HFFc6 (cell line): ENCODE measurements around the gene SPOCK1. TPM values are rescaled to one million over a fixed set of nuclear protein-coding genes. Genes with fewer than 3 reads are reported as not detected.

Source experiments
- DNase-seq: peaks from one replicate; pipeline ENCODE4 v3.0.0-alpha.2; 2018
- H3K27ac Mint-ChIP-seq: 2 replicates; pipeline ENCODE4 v1.8.0; 2020; ENCODE audit warnings: mild to moderate bottlenecking, mixed read lengths
- H3K27me3 Mint-ChIP-seq: 2 replicates; pipeline ENCODE4 v1.8.0; 2021; ENCODE audit warnings: mild to moderate bottlenecking, moderate library complexity, mixed read lengths; ENCODE audit not compliant: insufficient read depth
- H3K36me3 Mint-ChIP-seq: 2 replicates; pipeline ENCODE4 v1.8.0; 2021; ENCODE audit warnings: low read depth, mixed read lengths
- H3K4me1 Mint-ChIP-seq: 2 replicates; pipeline ENCODE4 v1.8.0; 2020; ENCODE audit warnings: low read depth, mixed read lengths
- H3K4me3 Mint-ChIP-seq: 2 replicates; pipeline ENCODE4 v1.8.0; 2020; ENCODE audit warnings: mild to moderate bottlenecking, moderate library complexity, mixed read lengths
- H3K9me3 Mint-ChIP-seq: 2 replicates; pipeline ENCODE4 v1.8.0; 2020; ENCODE audit warnings: mild to moderate bottlenecking, mixed read lengths
- total RNA-seq, 6 experiments: library from RNA; stranded (reverse); fragmentation: NEBNext Ultra II Directional; extraction: Animal tissue kit (Norgen Biotek cat#: 25700); gene quantifications; 2 replicates in 1 of 6; 3 replicates in 5 of 6; pipeline ENCODE4 v1.2.3, GENCODE V29; 2021
- TF ChIP-seq, protein P1 (sequence below): fragments of 200-600 bp; sonication (generic); IDR thresholded peaks from 2 replicates; pipeline ENCODE4 v1.5.0; 2021; ENCODE audit warnings: antibody characterized with exemption, mild to moderate bottlenecking

Gene SPOCK1
- total RNA-seq, 6 experiments from 2014 or later = 111 to 170 (median 125) TPM

DNA sequence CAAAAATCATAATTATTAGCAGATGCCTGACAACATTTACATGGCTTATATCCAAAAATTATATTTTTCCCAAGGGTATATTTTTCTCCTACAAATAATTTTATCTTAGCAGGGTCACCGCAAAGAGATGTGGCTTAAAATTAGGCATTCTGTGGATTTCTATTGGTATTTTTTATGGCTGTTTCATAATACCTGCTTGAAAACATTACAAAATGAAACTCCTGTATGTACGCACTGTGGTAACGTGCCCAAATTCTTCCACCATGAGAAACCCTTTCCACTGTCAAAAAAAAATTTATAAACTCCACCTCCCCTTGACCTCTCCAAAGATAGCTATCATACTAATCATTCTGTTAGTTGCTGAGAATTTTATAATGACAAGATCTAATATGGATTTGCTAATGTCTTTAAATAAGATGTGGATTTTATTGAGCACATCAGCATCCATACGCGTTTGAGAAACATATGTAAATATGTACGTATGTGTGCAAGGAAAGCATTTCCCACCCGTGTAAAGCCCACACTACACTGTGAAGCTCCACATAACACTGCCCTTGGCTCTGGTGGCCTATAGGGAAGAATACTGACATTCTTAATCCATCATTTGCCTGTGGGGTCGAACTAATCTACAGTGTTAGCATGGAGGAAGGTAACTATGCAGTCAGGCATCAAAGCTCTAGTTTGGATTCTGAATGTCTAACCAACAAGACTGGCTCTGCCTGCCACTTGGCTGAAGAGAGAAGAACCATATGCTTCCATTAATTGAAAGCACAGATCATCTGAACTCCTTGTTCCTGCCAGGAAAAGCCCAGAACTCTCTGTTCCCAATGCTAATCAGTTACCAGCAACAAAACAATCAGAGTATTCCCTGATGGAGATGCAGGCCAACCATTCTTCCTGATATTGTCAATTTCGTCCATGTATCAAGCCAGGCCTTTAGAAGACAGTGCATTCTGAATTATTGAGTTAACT is 244.7 kb downstream of the SPOCK1 start:
- Mint-ChIP-seq H3K4me1 (peaks cover 37% of the 10 kb centered on the region), H3K27ac (peak overlapping the region; percentile 86), H3K36me3 (no peaks in the 10 kb centered on the region), H3K4me3 (peak overlapping the region; percentile 73), H3K9me3 (no peaks in the 10 kb centered on the region), H3K27me3 (no peaks in the 10 kb centered on the region)
- TF ChIP-seq, protein P1, sequence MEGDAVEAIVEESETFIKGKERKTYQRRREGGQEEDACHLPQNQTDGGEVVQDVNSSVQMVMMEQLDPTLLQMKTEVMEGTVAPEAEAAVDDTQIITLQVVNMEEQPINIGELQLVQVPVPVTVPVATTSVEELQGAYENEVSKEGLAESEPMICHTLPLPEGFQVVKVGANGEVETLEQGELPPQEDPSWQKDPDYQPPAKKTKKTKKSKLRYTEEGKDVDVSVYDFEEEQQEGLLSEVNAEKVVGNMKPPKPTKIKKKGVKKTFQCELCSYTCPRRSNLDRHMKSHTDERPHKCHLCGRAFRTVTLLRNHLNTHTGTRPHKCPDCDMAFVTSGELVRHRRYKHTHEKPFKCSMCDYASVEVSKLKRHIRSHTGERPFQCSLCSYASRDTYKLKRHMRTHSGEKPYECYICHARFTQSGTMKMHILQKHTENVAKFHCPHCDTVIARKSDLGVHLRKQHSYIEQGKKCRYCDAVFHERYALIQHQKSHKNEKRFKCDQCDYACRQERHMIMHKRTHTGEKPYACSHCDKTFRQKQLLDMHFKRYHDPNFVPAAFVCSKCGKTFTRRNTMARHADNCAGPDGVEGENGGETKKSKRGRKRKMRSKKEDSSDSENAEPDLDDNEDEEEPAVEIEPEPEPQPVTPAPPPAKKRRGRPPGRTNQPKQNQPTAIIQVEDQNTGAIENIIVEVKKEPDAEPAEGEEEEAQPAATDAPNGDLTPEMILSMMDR = no peak
- DNase-seq = peak; percentile 75

DNA sequence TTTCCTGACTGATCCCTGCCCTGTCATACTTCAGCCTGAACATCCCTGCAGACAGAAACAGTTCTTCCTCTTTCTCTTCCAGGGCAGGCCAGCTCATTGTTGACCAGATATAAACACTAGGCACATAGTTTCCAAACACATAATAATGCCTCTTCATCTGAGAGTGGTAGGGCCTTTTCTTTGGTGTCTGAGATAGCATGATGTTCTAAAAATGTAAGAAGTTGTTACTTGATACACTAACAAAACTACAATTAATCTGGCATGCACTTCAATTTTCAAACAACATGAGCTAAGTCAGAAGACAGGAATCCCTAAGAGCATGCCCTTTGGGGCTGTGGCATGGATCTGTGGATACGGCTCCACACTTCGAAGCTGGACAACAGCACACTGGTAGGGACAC is 246.6 kb downstream of the SPOCK1 start:
- Mint-ChIP-seq H3K27me3 (no peaks in the 10 kb centered on the region), H3K4me1 (peaks cover 51% of the 10 kb centered on the region), H3K4me3 (peak overlapping the region; percentile 7; the same call in 1 of the 2 replicates), H3K9me3 (no peaks in the 10 kb centered on the region), H3K27ac (peak overlapping the region; percentile 86), H3K36me3 (no peaks in the 10 kb centered on the region)
- TF ChIP-seq, protein P1 = no peak
- peak; percentile 76 for DNase-seq

DNA sequence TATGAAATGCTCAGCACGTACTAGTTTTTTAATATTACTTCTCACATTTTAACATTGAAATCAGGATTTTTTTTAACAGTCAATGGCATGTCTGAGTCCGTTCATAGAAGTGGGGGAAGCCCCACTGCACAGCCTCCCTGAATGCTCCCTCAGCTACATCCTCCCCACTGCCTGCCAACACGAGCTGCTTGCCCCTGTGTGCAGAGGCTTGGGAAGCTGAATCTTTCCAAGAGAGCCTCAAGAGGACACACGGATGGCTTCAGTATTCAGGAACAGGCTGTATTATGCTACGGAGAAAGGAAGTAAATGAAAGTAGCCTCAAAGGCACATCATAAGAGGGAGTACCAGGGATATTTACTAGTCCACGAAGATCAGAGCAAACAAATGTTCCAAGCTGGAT is 248.7 kb downstream of the SPOCK1 start:
- Mint-ChIP-seq H3K27ac (no peak overlapping the region), H3K9me3 (no peaks in the 10 kb centered on the region), H3K36me3 (no peaks in the 10 kb centered on the region), H3K4me1 (peaks cover 51% of the 10 kb centered on the region), H3K27me3 (no peaks in the 10 kb centered on the region), H3K4me3 (no peak overlapping the region)
- no peak for DNase-seq
- TF ChIP-seq, protein P1 = no peak

DNA sequence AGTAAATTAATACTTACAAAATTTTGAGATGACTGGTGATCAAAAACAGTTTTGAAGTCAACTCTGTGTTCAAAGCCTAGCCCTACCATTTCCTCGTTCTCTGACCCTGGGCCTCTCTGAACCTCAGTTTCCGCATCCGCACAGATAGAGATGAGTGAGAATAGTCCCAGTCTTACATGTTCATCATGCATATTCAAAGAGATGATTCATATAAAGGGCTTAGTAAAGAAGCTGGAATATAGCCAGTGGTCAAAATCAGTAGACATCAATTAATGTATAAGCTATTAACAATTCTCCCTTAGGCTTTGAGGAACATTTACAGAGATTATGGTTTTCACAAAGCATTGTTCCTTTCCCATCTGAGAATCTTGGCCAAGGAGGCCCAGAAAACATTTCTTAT is 250.6 kb downstream of the SPOCK1 start:
- Mint-ChIP-seq H3K27ac (no peak overlapping the region), H3K4me1 (peaks cover 33% of the 10 kb centered on the region), H3K4me3 (no peak overlapping the region), H3K36me3 (no peaks in the 10 kb centered on the region), H3K27me3 (no peaks in the 10 kb centered on the region), H3K9me3 (no peaks in the 10 kb centered on the region)
- DNase-seq = peak; percentile 27
- TF ChIP-seq, protein P1 = no peak

DNA sequence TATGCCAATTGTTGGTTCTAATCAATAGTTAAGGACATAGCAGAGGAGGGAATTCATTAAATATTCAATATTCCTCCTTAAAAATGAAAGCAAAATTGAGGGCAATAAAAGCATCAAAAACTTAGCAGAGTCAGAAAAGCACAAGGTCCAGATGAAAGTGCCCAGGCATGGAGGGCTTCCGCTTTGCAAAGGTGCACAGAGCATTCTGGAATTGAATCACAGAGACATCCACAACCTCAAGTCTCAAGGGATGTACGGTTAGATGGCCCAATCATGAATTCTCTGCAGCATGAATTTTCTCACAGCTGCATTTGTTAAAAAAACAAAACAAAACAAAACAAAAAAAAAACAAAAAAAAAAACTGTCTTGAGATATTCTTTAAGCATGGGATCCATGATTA is 253.7 kb downstream of the SPOCK1 start:
- no peak overlapping the region for H3K27ac Mint-ChIP-seq

More for the DNA sequence above, 253.7 kb downstream of the SPOCK1 start:
- TF ChIP-seq, protein P1 = no peak
- H3K36me3 Mint-ChIP-seq = no peaks in the 10 kb centered on the region
- H3K27me3 Mint-ChIP-seq = no peaks in the 10 kb centered on the region
- no peak overlapping the region for H3K4me3 Mint-ChIP-seq
- H3K9me3 Mint-ChIP-seq = no peaks in the 10 kb centered on the region
- peaks cover 16% of the 10 kb centered on the region for H3K4me1 Mint-ChIP-seq
- DNase-seq = no peak
